Endothelial cell of umbilical vein (primary cell): ENCODE data around the gene SV2C. TPM values are rescaled to one million over a fixed set of nuclear protein-coding genes. Genes with fewer than 3 reads are reported as not detected.
"Not testable (repeated sequence)": the region's sequence is repeated elsewhere in the genome, so short reads cannot be mapped to it uniquely, and the experiment has no call there.

Experiments used
- BruUV-seq: library from RNA; stranded (reverse); fragments of 400-500 nt; replicated peaks from 2 replicates; lab custom pipeline; 2021; lab: Mats Ljungman, UMichigan
- CTCF ChIA-PET: fragments of 300-600, 350-600 bp; sonication (Branson Sonifier 250); formaldehyde crosslinking; loops from one replicate; lab custom pipeline; 2021; ENCODE audit warnings: antibody characterized with exemption, inconsistent platforms; lab: Charles Lee
- POLR2A ChIA-PET: fragments of 300-600, 350-600 bp; sonication (Branson Sonifier 250); formaldehyde crosslinking; loops from one replicate; lab custom pipeline; 2021; ENCODE audit warnings: antibody characterized with exemption, inconsistent platforms; lab: Charles Lee
- DNase-seq: peaks from one replicate; pipeline ENCODE4 v3.0.0-alpha.2; 2011; ENCODE audit warnings: low read depth, low spot score
- FAIRE-seq: peaks from 2 replicates; lab custom pipeline; 2011; peaks lifted over from hg19 to GRCh38; lab: Jason Lieb, UNC
- H2AFZ ChIP-seq: 2 replicates; pipeline ENCODE4 v1.6.0; 2012; ENCODE audit warnings: low read depth, low read length, control low read depth, inconsistent platforms
- H3K27ac ChIP-seq: 2 replicates; pipeline ENCODE4 v1.5.1; 2011; ENCODE audit warnings: low read depth, mild to moderate bottlenecking, control low read depth, low read length, moderate library complexity; ENCODE audit not compliant: insufficient read depth
- H3K27me3 ChIP-seq, 2 experiments: 2 replicates each; pipeline versions ENCODE4 v1.6.0 to v1.6.1; 2011; ENCODE audit warnings: low read length in 2 of 2, mixed read lengths in 1 of 2; ENCODE audit not compliant: control insufficient read depth in 2 of 2, insufficient read depth in 2 of 2
- H3K36me3 ChIP-seq, 2 experiments: 2 replicates in 1 of 2; 3 replicates in 1 of 2; pipeline ENCODE4 v1.5.1; 2011; ENCODE audit warnings: low read length in 2 of 2, mild to moderate bottlenecking in 1 of 2, moderate library complexity in 1 of 2; ENCODE audit not compliant: control insufficient read depth in 2 of 2, insufficient read depth in 2 of 2; ENCODE audit errors: extremely low read depth in 1 of 2
- H3K4me1 ChIP-seq: 3 replicates; pipeline ENCODE4 v1.5.1; 2011; ENCODE audit warnings: mild to moderate bottlenecking, low read length; ENCODE audit not compliant: control insufficient read depth, insufficient read depth; ENCODE audit errors: extremely low read depth
- H3K4me2 ChIP-seq: 2 replicates; pipeline ENCODE4 v1.6.1; 2011; ENCODE audit warnings: low read length, control low read depth, mixed read lengths; ENCODE audit not compliant: insufficient read depth
- H3K4me3 ChIP-seq, 3 experiments: fragments of 200-600 bp in 1 of 3; sonication (generic), shearing (Covaris generic) in 1 of 3; replicated peaks in 1 of 3; 2 replicates each; pipeline ENCODE4 v1.5.1; 2011 to 2016; ENCODE audit warnings: control low read depth in 3 of 3, low read length in 3 of 3, mild to moderate bottlenecking in 2 of 3, inconsistent platforms in 1 of 3, low read depth in 1 of 3, moderate library complexity in 1 of 3; ENCODE audit not compliant: insufficient read depth in 1 of 3
- H3K79me2 ChIP-seq: 2 replicates; pipeline ENCODE4 v1.6.0; 2012; ENCODE audit warnings: low read length, inconsistent platforms; ENCODE audit not compliant: control insufficient read depth, insufficient read depth
- H3K9ac ChIP-seq: replicated peaks from 2 replicates; pipeline ENCODE3; 2011; ENCODE audit warnings: low read length, control low read depth; ENCODE audit not compliant: insufficient read depth; ENCODE audit errors: extremely low read depth
- H3K9me1 ChIP-seq: replicated peaks from 3 replicates; pipeline ENCODE4 v1.6.0; 2011; ENCODE audit warnings: mild to moderate bottlenecking, low read length; ENCODE audit not compliant: control insufficient read depth, insufficient read depth; ENCODE audit errors: extremely low read depth
- H3K9me3 ChIP-seq: replicated peaks from 2 replicates; pipeline ENCODE4 v1.5.1; 2012; ENCODE audit warnings: low read length, inconsistent platforms; ENCODE audit not compliant: control insufficient read depth, insufficient read depth
- H4K20me1 ChIP-seq: replicated peaks from 2 replicates; pipeline ENCODE3; 2011; ENCODE audit warnings: mild to moderate bottlenecking, low read length; ENCODE audit not compliant: control insufficient read depth, insufficient read depth; ENCODE audit errors: extremely low read depth
- CTCF ChIP-seq, 2 donors: IDR thresholded peaks; 1 replicate in 1 of 2; 2 replicates in 1 of 2; pipeline ENCODE4 v1.5.1; 2011; ENCODE audit warnings: low read length in 2 of 2, mild to moderate bottlenecking in 2 of 2, moderate library complexity in 2 of 2, control low read depth in 1 of 2, inconsistent platforms in 1 of 2, low read depth in 1 of 2; ENCODE audit not compliant: insufficient read depth in 1 of 2; ENCODE audit errors: extremely low read depth in 1 of 2
- EZH2 ChIP-seq: IDR thresholded peaks from 2 replicates; pipeline ENCODE4 v1.6.1; 2012; ENCODE audit warnings: borderline replicate concordance, low read depth, mild to moderate bottlenecking, moderate library complexity, low read length, inconsistent platforms; ENCODE audit not compliant: severe bottlenecking
- FOS ChIP-seq: IDR thresholded peaks from 2 replicates; pipeline ENCODE4 v1.6.1; 2011; ENCODE audit warnings: mild to moderate bottlenecking, low read length, moderate library complexity, borderline replicate concordance; ENCODE audit not compliant: insufficient read depth
- GATA2 ChIP-seq: IDR thresholded peaks from 2 replicates; pipeline ENCODE4 v1.7.0; 2011; ENCODE audit warnings: low read depth, mild to moderate bottlenecking, moderate library complexity, mixed read lengths, low read length; ENCODE audit not compliant: insufficient read length, insufficient read depth
- JUN ChIP-seq: IDR thresholded peaks from 2 replicates; pipeline ENCODE4 v1.6.1; 2011; ENCODE audit warnings: borderline replicate concordance, low read depth; ENCODE audit not compliant: insufficient read length, insufficient read depth
- MAX ChIP-seq: IDR thresholded peaks from 2 replicates; pipeline ENCODE4 v1.6.1; 2011; ENCODE audit not compliant: insufficient read depth, insufficient read length
- MYC ChIP-seq: IDR thresholded peaks from one replicate; pipeline ENCODE4 v1.6.1; 2011; ENCODE audit warnings: mild to moderate bottlenecking, low read depth, low read length
- POLR2A ChIP-seq: IDR thresholded peaks from 2 replicates; pipeline ENCODE4 v1.6.1; 2012; ENCODE audit warnings: low read depth, mild to moderate bottlenecking, control low read depth, low read length
- POLR2AphosphoS5 ChIP-seq: IDR thresholded peaks from 2 replicates; pipeline ENCODE4 v1.6.1; 2012; ENCODE audit warnings: low read depth, mild to moderate bottlenecking, control low read depth, low read length, moderate library complexity; ENCODE audit not compliant: insufficient read depth
- dilution Hi-C: fragments of 300-500 bp; cut with MboI; formaldehyde crosslinking; loops from one replicate; pipeline ENCODE4 v1.15.0; 2019; ENCODE audit warnings: low sequenced_read_pairs; ENCODE audit not compliant: extremely low pct_ligation_motif_present
- intact Hi-C: fragments of 100-400 bp; cut with micrococcal nuclease; formaldehyde crosslinking; loops from one replicate; pipeline ENCODE4 v1.10.0; 2022
- polyA plus RNA-seq, 4 experiments: library from polyadenylated mRNA; depleted of rRNA in 3 of 4; stranded (reverse) in 3 of 4; unstranded in 1 of 4; fragments of >200 nt; gene quantifications; 2 replicates each; pipeline versions ENCODE4 v1.2.1 to v1.2.3, GENCODE V29; 2011 to 2012; ENCODE audit warnings: missing spikeins in 1 of 4
- total RNA-seq: library from RNA; stranded (reverse); gene quantifications from 2 replicates; pipeline ENCODE4 v1.2.3, GENCODE V29; 2021

SV2C gene
- total and polyA plus RNA-seq, 2 donors (not counting 3 experiments of a cell fraction or from before 2014, with no cell fraction given), result not detected

- ChIA-PET POLR2A (no interaction called here), CTCF (no interaction called here)
- no peaks in the 10 kb centered on the region for H3K27me3 ChIP-seq
- H3K36me3 ChIP-seq, result no peaks in the 10 kb centered on the region
- BruUV-seq, result no TSS peak
- no peaks in the 10 kb centered on the region for H4K20me1 ChIP-seq
- no peak overlapping the region for H3K4me3 ChIP-seq
- no peak overlapping the region for H3K4me2 ChIP-seq
- no peak for FAIRE-seq
- no peaks in the 10 kb centered on the region for H3K79me2 ChIP-seq
- H3K9me1 ChIP-seq, result no peaks in the 10 kb centered on the region
- TF ChIP-seq MYC (no peak), POLR2A (no peak), JUN (no peak), POLR2AphosphoS5 (no peak), MAX (no peak), CTCF (IDR thresholded peaks at IDR 0.05; ENCODE audit: extremely low read depth in 1 of 2, insufficient read depth in 1 of 2, low read depth in 1 of 2, low read length in 2 of 2) (no peak), GATA2 (no peak), EZH2 (no peak), FOS (no peak)
- dilution Hi-C loops, result no loop called here
- no peak overlapping the region for H2AFZ ChIP-seq
- intact Hi-C loops, result no loop called here
- H3K4me1 ChIP-seq, result no peaks in the 10 kb centered on the region
- no peak overlapping the region for H3K27ac ChIP-seq
- H3K9me3 ChIP-seq, result no peaks in the 10 kb centered on the region
- no peak overlapping the region for H3K9ac ChIP-seq
- DNase-seq, result no peak
Measured at GRCh38 chr5:76319673-76320072, 236.5 kb downstream of the SV2C start.

- dilution Hi-C loops, H3K9me3 ChIP-seq, H3K4me3 ChIP-seq, H3K9me1 ChIP-seq, CTCF ChIA-PET, DNase-seq, H3K9ac ChIP-seq, H3K27me3 ChIP-seq, intact Hi-C loops, H3K79me2 ChIP-seq, H4K20me1 ChIP-seq, H3K36me3 ChIP-seq, H3K27ac ChIP-seq, FAIRE-seq, H3K4me1 ChIP-seq, POLR2A ChIA-PET, BruUV-seq, H3K4me2 ChIP-seq, H2AFZ ChIP-seq: not testable (repeated sequence)
Measured at GRCh38 chr5:76323494-76323893, 240.3 kb downstream of the SV2C start.
